Stimulated activated CD4-positive, alpha-beta T cell treated with anti-CD3 and anti-CD28 coated beads, TNF-alpha, amount 100 ng/mL, for 4 hours (primary cell): ENCODE measurements around the gene PPP2R5B.
A peak's percentile ranks its signal among the peaks of the same experiment; 100 is the strongest.

Source experiments
- DNase-seq, 3 experiments: peaks; one replicate each; pipeline ENCODE4 v3.0.0-alpha.2; 2020; ENCODE audit warnings: low read depth in 3 of 3

PPP2R5B gene

DNA sequence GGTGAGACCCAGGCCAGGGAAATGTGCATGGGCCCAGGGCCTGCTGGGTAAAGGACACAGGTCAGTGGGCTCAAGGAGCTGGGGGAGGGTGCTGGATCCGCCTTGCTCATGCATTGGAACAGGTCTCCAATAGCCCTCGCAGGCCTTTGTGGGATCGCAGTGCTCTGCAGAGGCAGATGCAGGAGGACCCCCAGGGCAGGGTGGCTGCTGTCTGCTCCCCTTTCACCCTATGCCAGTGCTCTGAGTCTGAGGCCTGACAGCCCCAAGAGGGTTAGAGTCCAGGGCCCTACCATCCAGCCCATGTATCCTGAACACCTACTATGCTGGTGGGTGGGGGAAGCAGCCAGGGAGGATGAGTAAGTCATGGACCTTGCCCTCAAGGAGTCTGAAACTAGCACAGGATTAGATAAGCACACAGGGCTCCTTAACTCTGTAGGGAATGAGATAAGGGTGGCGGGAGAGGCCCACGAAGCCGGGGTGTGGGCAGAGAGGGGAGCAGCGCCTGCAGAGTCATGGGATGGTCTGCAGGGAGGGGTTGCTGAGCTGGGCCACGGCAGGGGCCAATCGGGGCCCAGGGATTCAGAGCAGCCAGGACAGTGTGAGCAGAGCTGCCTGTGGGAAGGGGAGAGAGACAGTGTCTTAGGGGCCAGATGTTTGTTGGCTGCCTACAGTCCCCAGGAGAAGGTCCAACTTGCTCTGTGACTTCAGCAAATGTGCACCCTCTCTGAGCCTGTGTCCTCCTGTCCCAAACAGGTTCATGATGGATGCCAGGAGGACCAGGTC lies 35.6 kb upstream of the PPP2R5B start:
- DNase-seq = no peak

DNA sequence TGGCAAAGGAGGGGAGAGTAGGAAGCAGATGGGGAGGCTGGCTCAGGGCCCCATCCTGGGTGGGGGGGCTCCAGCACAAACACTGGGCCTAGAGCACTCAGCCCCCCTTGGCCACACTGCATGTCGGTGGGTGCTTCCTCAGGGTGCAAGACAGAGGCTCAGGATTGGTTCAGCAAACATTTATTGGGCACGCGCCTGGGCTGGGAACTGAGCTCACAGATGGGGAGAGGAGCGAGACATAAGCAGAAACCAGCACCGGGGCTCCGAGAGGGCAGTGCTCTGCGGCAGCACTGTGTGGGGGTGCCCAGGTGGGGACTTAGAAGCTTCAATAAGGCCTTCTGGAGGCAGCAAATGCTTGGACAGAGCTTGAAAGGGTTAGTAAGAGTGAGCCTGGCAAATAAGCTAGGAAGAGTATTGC lies 34.0 kb upstream of the PPP2R5B start:
- no peak for DNase-seq

DNA sequence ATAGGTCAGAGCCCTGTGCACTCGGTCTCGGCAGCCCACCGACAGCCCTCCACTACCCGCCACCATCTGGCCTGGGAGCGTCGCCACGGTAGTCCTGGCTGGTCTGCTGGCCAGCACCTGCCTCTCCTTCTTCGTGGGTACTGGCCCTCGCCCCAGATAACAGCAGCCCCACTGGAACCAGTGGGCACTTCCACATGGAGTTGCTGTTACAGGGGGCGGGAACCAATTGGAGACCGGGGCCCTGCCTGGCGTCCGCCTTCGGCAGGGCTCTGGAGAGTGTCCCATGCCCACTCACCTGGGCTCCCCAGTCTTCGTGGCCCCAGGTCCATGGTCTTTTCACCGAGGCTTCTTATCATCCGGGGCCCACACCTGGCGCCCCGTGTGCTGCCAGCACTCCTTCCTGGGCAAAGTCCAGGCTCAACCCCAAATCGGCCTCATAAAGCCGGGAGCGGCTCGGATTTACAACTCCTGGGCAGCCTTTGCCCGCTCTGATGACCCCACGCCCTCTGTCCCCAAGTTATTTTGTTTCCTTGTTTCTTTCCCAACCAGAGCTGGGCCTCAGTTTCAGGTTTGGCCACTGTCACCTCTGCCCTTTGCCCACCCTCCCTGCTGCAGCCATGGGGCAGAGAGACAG lies 33.2 kb upstream of the PPP2R5B start:
- DNase-seq = no peak

DNA sequence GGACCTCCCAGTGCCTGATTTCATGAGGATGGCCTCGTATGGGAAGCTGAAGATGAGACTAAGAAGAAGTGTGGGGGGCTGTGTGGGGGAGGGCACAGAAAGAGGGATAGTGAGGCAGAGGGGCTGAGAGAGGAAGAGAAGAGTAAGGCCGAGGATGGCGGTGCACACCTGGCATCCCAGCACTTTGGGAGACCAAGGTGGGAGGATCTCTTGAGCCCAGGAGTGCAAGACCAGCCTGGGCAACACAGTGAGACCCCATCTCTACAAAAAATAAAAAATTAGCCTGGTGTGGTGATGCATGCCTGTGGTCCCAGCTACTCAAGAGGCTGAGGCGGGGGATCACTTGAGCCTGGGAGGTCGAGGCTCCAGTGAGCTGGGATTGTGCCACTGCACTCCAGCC lies 32.6 kb upstream of the PPP2R5B start:
- no peak for DNase-seq

DNA sequence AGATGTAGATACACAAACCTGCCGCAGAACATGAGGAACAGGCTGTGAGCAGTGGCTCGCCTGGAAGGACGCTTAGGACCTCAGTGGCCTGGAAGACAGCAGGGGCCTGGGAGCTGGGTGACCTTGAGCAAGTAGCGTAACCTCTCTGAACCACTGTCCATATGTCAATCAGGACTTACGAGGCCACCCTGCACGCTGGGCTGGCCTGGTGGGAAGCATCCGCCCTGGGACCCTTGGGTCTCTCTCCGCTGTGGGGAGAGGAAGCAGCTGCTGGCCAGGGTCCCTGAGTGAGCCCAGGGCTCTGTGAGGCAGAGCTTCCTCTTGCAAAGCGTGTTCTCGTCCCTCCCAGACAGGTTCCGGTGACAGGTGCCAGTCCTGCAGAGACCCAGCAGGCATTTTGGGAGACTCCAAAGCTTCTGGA lies 32.1 kb upstream of the PPP2R5B start:
- DNase-seq = no peak

DNA sequence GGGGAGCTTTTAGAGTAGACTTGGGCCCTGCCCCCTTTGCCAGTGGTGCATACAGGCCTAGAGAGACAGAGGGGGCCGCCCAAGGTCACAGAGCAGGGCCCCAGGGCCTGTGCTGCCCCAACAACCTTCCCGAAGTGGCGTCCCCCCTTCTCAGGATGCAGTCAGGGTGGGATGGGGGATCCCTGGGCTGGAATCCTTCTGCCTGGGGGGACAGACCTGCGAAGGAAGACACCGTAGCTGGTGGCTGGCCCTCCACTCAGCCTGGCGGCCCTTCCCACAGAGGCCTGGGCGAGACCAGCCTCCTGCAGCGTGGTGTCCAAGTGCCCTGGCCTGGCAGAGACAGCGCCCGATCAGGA lies 31.7 kb upstream of the PPP2R5B start:
- no peak for DNase-seq

DNA sequence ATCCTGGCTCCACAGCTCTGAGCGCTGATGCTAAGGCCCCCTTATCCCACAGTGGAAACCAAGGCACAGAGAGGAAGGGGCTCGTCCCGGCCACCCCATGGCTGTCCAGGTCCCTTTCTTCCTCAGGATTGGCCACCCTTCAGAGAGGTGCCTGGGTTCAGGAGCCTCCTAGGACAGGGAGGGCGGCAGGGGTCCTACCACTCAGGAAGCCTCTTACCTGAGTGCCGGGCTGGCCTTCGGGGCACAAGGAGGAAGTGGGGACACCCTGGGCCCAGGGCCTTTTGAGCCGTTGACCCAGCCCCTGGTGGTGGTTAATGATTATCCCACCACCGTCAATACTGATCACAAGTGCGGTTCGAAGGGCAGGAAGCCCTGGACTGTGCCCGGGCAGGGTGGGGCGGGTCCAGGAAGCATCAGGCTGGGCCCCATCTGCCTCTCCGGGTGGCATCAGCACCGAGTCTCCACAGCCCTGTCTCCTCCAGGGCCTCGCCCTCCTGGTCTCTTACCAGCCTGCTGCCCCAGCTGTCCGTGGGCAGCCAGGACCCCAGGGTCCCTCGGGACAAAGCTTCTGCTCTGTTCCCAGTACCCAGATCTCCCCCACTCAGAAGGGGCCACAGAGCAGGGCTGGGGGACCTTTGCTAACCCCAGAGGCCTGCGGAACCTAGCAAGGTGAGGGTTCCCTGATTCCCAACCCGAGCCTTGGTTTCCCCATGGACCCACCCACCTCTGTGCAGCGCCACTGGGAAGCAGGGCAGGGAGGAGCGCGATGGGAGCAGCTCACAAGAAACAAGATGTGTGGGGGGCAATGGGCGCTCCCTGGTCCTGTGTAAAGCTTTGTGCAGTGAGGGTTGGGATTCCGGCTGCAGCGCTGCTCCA lies 31.1 kb upstream of the PPP2R5B start:
- no peak for DNase-seq

DNA sequence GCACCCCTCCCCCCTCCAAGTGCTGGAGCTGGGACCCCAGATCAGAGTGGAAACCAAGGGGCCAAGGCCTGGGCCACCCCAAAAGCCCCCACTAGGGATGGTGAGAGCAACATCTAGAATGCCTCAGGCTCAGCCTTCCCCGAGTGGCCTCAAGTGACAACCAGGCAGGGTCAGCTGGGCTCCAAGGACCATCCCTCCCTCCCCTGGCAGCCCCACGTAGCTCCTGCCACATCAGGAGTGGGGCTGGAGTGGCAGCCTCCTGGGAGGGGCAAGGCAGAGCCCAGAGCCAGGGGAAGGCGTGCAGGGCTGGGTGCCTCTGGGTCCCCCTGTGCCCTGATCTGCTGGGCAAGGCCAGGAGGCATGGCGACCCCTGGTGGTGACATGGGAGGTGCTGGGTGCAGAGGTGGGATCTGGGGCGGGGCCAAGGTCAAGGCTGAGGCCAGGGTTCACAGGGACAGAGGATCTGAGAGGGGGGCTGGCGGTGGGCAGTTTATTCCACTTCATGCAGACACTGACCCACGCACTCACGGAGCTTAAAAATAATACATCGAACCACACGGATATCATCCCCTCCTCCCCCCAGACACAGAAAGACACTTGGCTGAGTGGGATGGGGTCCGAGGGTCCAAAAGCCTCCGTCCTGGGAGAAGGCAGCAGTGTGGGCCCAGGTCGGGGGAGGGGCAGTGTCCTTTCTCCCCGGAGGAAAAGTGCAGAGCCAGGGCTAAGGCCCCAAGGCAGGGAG lies 30.2 kb upstream of the PPP2R5B start:
- DNase-seq = peak; percentile 79 to 92 (median 85)

DNA sequence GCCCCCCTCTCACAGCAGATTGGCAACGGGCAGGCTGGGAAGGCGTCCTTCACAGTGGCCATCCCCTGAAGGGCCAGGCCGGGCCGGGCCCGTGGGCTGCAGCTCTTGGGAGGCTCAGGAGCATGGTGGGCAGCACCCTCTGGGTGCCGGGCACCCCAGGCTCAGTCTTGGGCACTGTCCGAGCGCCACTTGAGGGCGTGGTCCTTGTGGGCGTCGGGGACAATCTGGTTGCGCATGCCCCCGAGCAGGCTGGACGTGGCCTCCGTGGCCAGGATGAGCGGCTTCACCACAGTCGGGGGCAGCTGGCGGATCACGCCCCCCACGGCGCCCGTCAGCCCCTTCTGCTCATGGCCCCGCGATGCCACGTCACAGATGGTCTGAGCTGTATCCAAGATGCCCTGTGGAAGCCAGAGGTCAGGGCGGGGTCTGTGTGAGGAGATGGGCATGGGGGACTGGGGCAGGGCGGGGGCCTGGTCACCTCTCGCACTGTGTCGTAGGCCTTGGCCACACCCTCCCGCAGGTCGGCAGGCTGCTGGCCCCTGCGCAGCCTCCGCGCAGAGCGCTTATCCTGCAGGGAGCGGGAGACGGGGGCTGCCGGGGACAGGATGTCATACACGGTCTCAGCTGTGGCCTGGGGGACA lies 29.6 kb upstream of the PPP2R5B start:
- DNase-seq = no peak

DNA sequence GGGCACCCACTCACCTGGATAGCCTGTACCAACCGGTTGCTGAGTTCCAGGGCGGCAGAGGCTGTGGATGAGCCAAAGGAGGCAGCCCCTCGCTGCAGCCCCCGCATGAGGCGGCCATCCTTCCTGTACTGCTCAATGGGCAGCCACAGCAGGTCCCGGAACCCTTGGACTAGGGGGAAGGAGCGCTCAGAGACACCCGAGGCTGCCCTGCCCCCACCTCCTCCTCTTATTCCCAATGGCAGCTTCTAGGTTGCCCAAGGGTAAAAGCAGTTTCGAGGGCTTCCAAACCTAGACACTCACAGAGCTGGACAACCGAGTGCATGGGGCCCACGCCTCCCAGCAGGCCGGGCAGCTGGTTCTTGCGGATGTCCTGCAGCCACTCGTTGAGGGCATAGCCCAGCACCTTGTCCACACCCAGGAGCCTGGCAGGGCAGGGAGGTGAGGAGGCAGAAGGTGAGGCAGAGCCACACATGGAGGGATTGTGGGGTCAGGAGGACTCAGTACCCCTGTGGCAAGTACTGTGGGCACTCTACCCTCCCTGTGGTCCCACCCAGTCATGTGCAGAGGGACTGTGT lies 28.0 kb upstream of the PPP2R5B start:
- DNase-seq = no peak

DNA sequence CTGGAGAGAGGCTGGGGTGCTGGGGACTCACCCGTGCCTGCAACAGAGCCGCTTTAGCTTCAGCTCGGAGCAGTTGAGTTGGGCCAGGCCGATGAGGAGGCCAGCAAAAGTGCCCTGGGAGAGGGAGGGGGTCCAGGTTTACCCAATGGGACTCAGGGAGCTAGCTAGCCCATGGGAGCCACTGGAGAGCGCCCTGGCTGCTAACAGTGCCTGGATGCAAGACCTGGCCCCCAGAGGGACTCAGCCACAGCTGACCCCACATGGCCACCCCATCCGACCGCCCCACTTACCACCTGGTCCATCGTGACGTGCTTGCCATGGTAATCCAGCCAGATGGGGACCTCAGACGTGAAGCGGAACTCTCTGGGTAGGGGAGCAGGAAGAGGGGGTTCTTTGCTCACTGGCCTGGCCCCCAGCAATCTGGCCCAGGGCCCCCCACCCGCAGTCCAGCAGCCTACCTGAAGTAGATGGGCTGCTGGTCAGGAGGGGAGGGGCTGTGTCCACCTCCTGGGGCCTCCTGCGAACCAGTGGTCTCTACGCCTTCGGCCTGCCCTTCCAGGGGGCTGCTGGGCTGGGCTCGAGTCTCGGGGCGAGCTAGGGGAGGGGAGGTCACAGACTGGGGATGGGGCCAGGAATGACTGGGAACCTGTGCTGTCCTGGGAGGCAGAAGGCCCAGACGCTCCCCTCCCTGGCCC lies 27.0 kb upstream of the PPP2R5B start:
- DNase-seq = no peak

DNA sequence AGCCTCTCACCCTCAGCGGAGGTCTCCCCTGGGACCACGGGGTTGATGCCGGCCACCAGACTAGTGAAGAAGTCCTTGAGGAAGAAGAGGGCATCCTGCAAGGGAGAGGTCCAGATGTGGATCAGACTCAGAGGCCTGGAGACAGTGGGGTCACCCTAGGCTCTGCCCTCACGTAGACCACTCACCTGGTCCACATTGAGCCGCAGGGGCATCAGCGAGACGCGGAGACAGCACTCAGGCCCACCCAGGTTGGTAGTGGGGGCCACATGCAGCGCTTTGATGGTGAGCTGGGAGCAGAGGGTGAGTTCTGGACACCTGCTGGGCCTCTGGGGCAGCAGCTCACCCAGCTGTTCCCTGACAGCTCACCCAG lies 26.4 kb upstream of the PPP2R5B start:
- DNase-seq = no peak

DNA sequence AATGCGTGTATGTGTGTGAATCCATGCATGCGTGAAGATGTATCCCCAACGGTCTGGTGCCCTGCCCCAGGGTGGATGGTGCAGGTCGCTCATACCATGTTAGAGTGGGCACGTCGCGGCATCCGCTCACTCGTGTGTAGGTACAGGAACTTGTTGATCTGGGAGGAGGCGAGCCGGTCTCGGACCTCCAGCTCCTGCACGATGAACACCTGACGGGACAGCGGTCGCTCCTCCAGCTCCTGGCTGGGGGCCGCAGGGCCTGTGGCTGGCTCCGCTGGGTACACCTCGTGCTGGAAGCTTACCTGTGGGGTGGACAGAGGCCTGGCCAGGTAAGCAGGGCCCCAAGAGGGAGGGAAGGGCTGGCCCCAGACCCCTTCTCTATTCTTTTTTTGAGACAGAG lies 25.9 kb upstream of the PPP2R5B start:
- no peak for DNase-seq

DNA sequence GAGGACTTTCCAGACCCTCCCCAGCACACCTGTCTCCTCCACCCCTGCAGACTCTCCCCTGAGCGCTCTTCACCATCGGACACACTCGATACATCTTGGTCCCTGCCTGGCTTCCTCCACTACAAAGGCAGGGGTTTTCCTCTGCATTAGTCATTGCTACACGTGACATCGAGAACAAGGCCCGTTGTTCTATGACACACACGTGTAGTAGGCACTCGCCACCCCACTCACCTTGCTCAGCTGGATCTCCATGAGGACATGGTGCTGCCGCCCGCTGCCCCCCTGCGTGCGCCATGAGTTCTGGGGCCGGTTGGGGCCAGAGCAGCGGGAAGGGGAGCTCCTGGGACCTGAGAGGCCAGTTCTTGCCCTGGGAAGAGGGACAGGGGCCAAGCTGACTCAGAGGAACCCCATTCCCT lies 24.2 kb upstream of the PPP2R5B start:
- DNase-seq = peak; percentile 27 to 63 (median 51)

DNA sequence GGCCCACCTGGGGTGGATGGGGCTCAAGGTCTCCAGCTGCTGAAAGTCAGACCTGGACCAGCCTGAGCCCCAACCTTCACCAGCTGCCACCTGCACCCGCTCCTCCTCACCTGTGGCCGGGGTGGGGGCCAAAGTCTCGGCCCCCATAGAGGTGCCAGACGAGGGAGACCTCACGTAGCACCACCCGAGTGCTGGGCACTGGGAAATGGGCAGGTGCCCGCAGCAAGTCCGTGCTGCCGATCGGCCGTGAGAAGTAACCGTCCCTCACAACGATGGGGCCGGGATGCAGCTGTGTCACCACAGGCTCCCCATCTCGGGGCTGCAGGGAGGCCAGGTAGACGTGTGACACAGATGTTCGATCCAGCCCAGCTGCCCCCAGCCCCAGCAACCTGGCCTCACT lies 23.7 kb upstream of the PPP2R5B start:
- DNase-seq = no peak

DNA sequence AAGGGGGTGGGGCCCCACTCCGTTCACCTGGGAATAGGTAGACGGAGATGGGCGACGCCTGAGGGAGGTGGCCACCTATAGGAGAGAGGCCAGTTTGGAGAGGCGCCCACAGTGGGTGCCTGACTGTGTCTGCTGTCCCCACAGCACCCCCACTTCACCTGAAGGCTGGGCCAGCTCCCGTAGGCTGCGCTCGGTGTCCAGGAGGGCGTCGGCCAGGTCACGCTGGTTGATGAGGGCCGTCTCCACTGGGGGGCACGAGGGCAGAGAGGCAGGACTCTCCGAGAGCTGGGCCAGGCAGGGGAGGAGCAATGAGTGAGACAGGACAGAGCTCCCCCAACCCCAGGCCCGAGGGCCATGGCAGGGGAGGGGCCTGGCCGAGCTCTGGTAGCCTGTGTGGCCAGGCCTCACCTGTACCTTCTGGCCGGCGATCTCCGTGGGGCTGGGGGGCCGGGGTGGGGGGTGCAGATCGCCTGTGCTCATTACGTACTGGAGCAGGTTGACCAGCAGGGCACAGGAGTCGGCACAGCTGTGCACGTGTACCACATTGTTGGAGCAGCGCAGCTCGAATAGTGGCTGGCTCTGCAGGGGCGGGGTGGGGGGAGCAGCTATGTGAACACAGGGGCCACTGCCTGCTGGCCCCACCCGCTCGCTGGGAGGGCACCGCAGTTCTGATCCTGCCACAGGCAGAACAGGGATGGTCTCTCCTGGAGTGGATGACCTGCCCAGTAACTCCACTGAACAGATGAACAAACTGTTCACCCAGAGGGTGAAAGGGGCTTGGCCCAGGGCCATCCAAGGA lies 22.2 kb upstream of the PPP2R5B start:
- DNase-seq = no peak

DNA sequence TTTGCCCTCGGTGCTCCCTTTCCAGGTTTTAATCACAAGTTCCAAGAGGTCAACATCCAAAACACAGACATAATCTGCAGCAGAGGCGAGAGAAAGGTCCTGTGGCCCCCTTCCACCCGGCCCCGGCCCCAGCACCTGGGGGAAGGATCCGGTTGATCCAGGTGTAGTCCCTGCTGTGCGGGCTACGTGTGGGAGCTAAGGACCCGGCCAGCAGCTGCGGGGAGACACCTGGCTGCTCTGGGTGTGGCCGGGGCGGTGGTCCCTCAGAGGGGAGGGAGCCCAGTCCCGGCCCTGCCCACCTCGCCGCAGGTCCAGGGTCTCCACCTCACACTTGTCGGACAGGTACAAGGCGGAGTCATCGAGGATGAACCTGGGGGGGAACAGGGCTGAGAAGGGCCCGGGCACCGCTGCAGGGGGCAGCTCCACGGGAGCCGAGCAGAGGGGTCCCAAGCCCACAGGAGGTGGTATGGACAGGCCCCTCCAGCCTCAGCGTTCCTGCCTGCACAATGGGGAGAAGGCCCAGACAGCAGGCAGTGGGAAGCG lies 21.1 kb upstream of the PPP2R5B start:
- DNase-seq = no peak

DNA sequence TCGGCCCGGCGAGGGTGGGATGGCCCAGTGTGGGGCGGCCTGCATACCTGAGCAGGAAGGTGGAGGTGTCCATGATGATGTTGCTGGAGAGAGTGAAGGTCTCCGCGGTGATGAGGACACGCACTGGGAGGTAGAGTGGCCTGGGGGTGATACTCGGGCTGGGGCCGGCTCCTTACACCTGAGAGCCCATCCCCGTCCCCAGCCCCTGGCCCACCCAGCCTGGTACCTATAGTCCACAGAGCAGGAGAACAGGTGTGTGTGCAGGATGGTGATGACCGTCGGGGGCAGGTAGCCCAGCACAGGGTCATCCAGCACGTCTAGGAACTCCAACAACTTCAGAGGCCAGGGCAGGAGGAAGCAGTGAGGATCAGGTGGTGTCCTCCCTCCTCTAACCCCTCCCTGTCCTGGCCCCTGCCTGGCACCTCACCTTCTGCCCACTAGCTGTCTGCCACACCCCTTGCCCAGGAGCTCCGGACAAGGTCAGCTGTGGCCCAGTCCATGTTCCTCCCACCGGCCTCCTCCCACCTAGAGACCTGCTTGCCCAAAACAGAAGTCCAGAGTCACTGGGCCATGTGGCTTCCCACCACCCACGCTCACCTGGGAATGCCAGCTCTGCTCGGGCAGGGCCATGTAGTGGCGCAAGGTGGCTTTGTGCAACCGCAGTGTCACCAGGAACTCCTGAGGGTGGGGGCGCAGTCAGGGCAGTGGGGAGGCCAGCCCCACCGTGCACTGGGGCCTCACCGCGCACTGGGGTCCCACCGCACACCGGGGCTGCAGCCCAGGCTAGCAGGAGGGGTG lies 18.8 kb upstream of the PPP2R5B start:
- no peak for DNase-seq

DNA sequence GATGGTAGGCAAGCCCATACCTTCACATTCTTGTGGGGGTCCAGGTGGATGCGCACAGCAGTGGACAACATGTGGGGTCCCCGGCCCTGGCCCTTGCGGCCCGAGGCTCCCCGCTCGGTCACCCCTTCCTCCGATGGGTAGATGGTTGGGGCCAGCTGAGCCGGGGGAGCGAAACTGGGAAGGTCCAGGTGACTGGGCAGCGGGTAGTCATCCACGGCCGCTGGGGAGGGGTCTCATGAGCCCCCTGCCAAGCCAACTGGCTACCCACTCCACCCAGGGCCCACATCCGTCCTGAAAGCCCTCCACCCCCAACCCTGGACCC lies 18.2 kb upstream of the PPP2R5B start:
- no peak for DNase-seq
